Loucy (cell line): ENCODE measurements around the gene PARVB.

ENCODE experiments used
- CTCF ChIP-seq: fragments of 200-600 bp; sonication (generic); conservative IDR thresholded peaks from 2 replicates; pipeline ENCODE4 v1.5.1; 2014; ENCODE audit warnings: mild to moderate bottlenecking, antibody characterized with exemption, low read length
- EZH2phosphoT487 ChIP-seq: fragments of 200-600 bp; IDR thresholded peaks from 2 replicates; pipeline ENCODE4 v1.6.1; 2018; ENCODE audit warnings: antibody characterized with exemption, mild to moderate bottlenecking, moderate library complexity, borderline replicate concordance

DNA sequence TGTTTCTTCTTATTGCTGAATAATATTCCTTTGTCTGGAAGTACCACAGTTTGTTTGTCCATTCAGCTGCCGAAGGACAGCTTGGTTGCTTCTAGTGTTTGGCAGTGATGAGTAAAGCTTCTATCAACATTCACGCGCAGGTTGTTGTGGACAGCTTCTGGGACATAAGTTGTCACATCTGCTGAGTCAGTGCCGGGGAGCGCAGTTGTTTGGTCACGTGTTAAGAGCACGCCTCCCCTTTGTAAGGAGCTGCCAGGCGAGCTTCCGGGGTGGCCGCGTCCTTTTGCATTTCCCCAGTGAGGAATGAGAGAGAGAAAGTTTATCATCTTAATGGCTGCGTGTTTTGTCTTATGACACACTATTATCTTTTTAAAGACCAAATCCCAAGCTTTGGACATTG is 38.6 kb upstream of the PARVB start:
- TF ChIP-seq CTCF (no peak), EZH2phosphoT487 (no peak)
